Body of pancreas (tissue), 4 donors: ENCODE data around the gene DGKD.

ENCODE experiments used
- CTCF ChIP-seq, 7 experiments: fragments of 450-650 bp in 4 of 7; fragments of 200-600 bp in 3 of 7; sonication (generic) in 3 of 7; IDR thresholded peaks; one replicate each; pipeline ENCODE4 v1.5.1; 2016 to 2019; ENCODE audit warnings: antibody characterized with exemption in 7 of 7
- POLR2A ChIP-seq, 3 donors: fragments of 450-650 bp; IDR thresholded peaks; one replicate each; pipeline ENCODE4 v1.6.1; 2016; ENCODE audit warnings: antibody characterized with exemption in 3 of 3, mild to moderate bottlenecking in 2 of 3

DNA sequence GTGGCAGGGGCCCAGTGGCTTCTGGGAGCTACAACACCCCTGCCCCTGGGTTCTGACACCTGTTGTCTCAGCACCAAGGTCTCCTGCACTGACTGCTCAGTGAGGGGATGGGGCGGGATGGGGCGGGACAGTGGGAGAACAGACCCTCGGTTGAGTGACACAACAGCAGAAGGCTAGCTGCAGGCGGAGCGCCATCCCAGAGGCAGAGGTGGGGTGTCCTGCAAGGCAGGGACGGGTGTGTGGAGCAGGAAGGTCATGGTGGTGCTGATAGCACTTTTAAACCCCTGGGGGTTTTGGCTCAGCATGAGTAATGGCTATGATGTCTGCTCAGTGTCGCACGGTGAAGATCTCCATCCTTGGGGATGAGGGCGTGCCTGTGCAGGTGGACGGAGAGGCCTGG lies 105.1 kb downstream of the DGKD start:
- TF ChIP-seq POLR2A (IDR thresholded peaks at IDR 0.05) (no peak), CTCF (IDR thresholded peaks at IDR 0.05) (no peak)
